K562 (cell line): ENCODE measurements around the gene TOMT. TPM values are rescaled to one million over a fixed set of nuclear protein-coding genes. Genes with fewer than 3 reads are reported as not detected.
A peak's percentile ranks its signal among the peaks of the same experiment; 100 is the strongest.

ENCODE experiments used
- BRF2 ChIP-seq: IDR thresholded peaks from 3 replicates; pipeline ENCODE4 v1.6.1; 2011; ENCODE audit warnings: borderline replicate concordance, mild to moderate bottlenecking; ENCODE audit not compliant: insufficient read length, insufficient read depth
- E2F3 ChIP-seq: fragments of 250-450 bp; sonication (Bioruptor Pico); IDR thresholded peaks from 2 replicates; pipeline ENCODE4 v1.4.0; 2020; ENCODE audit warnings: mild to moderate bottlenecking
- ELF2 ChIP-seq: fragments of 250-450 bp; sonication (Bioruptor Pico); IDR thresholded peaks from 2 replicates; pipeline ENCODE4 v1.5.0; 2021; ENCODE audit warnings: mild to moderate bottlenecking
- HNRNPH1 ChIP-seq: fragments of 200-400 bp; formaldehyde crosslinking; optimal IDR thresholded peaks from 2 replicates; pipeline ENCODE3; 2017; ENCODE audit warnings: low read depth, mild to moderate bottlenecking, low read length, moderate library complexity
- IFI16 ChIP-seq: fragments of 250-450 bp; sonication (Bioruptor Pico); IDR thresholded peaks from 2 replicates; pipeline ENCODE4 v2.1.2; 2022; ENCODE audit warnings: mild to moderate bottlenecking, inconsistent platforms
- MTA1 ChIP-seq: fragments of 450-650 bp; IDR thresholded peaks from 2 replicates; pipeline ENCODE4 v1.6.1; 2017; ENCODE audit warnings: borderline replicate concordance
- NCOA4 ChIP-seq: fragments of 450-650 bp; IDR thresholded peaks from 2 replicates; pipeline ENCODE4 v1.6.1; 2018; ENCODE audit warnings: mild to moderate bottlenecking; ENCODE audit not compliant: partially characterized antibody
- NR2C2 ChIP-seq, 2 experiments: fragments of 200-800 bp in 1 of 2; sonication (Bioruptor generic) in 1 of 2; sonication (generic) in 1 of 2; formaldehyde crosslinking in 1 of 2; IDR thresholded peaks; 2 replicates each; pipeline versions ENCODE4 v1.6.1 to v1.8.0; 2016 to 2022; ENCODE audit warnings: mild to moderate bottlenecking in 1 of 2, missing compliant biosample characterization in 1 of 2, missing genetic modification characterization in 1 of 2, missing genetic modification reagents in 1 of 2
- POLR2A ChIP-seq: fragments of 450-650 bp; conservative IDR thresholded peaks from 2 replicates; pipeline ENCODE4 v1.6.1; 2016
- RAD21 ChIP-seq, 2 experiments: fragments of 250-450 bp in 1 of 2; fragments of 450-650 bp in 1 of 2; sonication (Bioruptor Pico) in 1 of 2; formaldehyde crosslinking in 1 of 2; IDR thresholded peaks in 1 of 2; conservative IDR thresholded peaks in 1 of 2; 2 replicates each; pipeline versions ENCODE4 v1.4.0 to v1.8.0; 2020 to 2022; ENCODE audit warnings: mild to moderate bottlenecking in 2 of 2, moderate library complexity in 1 of 2
- SNIP1 ChIP-seq: fragments of 450-650 bp; IDR thresholded peaks from 2 replicates; pipeline ENCODE4 v1.7.1; 2017; ENCODE audit warnings: low read depth, mild to moderate bottlenecking
- TAF15 ChIP-seq: fragments of 200-400 bp; formaldehyde crosslinking; IDR thresholded peaks from 2 replicates; pipeline ENCODE4 v1.6.1; 2017; ENCODE audit warnings: mild to moderate bottlenecking, low read depth, low read length, moderate library complexity
- ZBTB9 ChIP-seq: fragments of 450-650 bp; formaldehyde crosslinking; IDR thresholded peaks from 2 replicates; pipeline ENCODE4 v1.4.0; 2020; ENCODE audit warnings: mild to moderate bottlenecking, moderate library complexity
- ZNF140 ChIP-seq: fragments of 250-450 bp; sonication (Bioruptor Pico); IDR thresholded peaks from 2 replicates; pipeline ENCODE4 v1.8.0; 2021; ENCODE audit warnings: moderate library complexity, mild to moderate bottlenecking, inconsistent platforms
- ZNF311 ChIP-seq: fragments of 250-450 bp; sonication (Bioruptor Pico); IDR thresholded peaks from 2 replicates; pipeline ENCODE4 v1.4.0; 2020; ENCODE audit warnings: mild to moderate bottlenecking, moderate library complexity
- ZNF551 ChIP-seq: fragments of 250-450 bp; sonication (Bioruptor Pico); IDR thresholded peaks from 2 replicates; pipeline ENCODE4 v1.5.0; 2021; ENCODE audit warnings: mild to moderate bottlenecking, moderate library complexity
- polyA plus RNA-seq, 8 experiments: library from polyadenylated mRNA; depleted of rRNA in 4 of 8; stranded (reverse) in 5 of 8; unstranded in 3 of 8; fragments of >200 nt; fragmentation: Nextera tagmentation in 2 of 8; fragmentation: Illumina TruSeq in 1 of 8; extraction: Ambion mirVana in 2 of 8; extraction: Trizol in 1 of 8; gene quantifications; 2 replicates each; pipeline versions ENCODE4 v1.2.1 to v1.2.3, GENCODE V29; 2011 to 2014; ENCODE audit warnings: inconsistent platforms in 1 of 8, missing spikeins in 1 of 8
- total RNA-seq, 7 experiments: library from RNA; depleted of rRNA in 6 of 7; stranded (reverse); fragments of >200 nt in 6 of 7; fragmentation: Illumina TruSeq in 2 of 7; extraction: Trizol in 2 of 7; gene quantifications; 2 replicates each; pipeline versions ENCODE4 v1.2.1 to v1.2.3, GENCODE V29; 2011 to 2021; ENCODE audit warnings: low replicate concordance in 1 of 7
- TF ChIP-seq, protein P1 (sequence below), 2 experiments: fragments of 450-650 bp in 1 of 2; sonication (generic) in 1 of 2; formaldehyde crosslinking in 1 of 2; IDR thresholded peaks in 1 of 2; conservative IDR thresholded peaks in 1 of 2; 2 replicates each; pipeline versions ENCODE4 v1.6.1 to v1.8.1; 2016 to 2023; ENCODE audit warnings: mild to moderate bottlenecking in 2 of 2, moderate library complexity in 2 of 2, inconsistent platforms in 1 of 2, missing genetic modification reagents in 1 of 2
- TF ChIP-seq, protein P2 (sequence below), 2 experiments: fragments of 450-650 bp; IDR thresholded peaks; 2 replicates each; pipeline ENCODE4 v1.6.1; 2016
- TF ChIP-seq, protein P3 (sequence below): sonication (generic); formaldehyde crosslinking; IDR thresholded peaks from 2 replicates; pipeline ENCODE4 v1.8.0; 2022; ENCODE audit warnings: missing genetic modification reagents, mild to moderate bottlenecking, borderline replicate concordance

TOMT gene
- total and polyA plus RNA-seq, 9 of the 15 experiments (the other 6 are each of a cell fraction or from before 2014, with no cell fraction given) = not detected

- TF ChIP-seq BRF2 (no peak), ELF2 (CRISPR knock-in tag) (0 out of 2 replicates have a peak, but pooled peaks have one; percentile 16), IFI16 (no peak), SNIP1 (no peak), RAD21 (CRISPR knock-in tag; conservative IDR thresholded peaks at IDR 0.05 in 1 of 2, IDR thresholded peaks at IDR 0.05 in 1 of 2) (peak in 1 of 2 experiments; percentile 32; a peak in 3 of 4 replicates), E2F3 (CRISPR knock-in tag) (0 out of 2 replicates have a peak, but pooled peaks have one; percentile 26), HNRNPH1 (no peak), ZNF140 (CRISPR knock-in tag) (no peak), NCOA4 (no peak), ZBTB9 (peak; percentile 93), ZNF551 (CRISPR knock-in tag) (no peak), MTA1 (peak; percentile 49; the same call in 1 of the 2 replicates), NR2C2 (CRISPR knock-in tag; IDR thresholded peaks at IDR 0.05) (no peak), NR2C2 (tag; IDR thresholded peaks at IDR 0.05) (peak; percentile 94), ZNF311 (CRISPR knock-in tag) (no peak), TAF15 (no peak), POLR2A (peak; percentile 91)
- TF ChIP-seq, protein P1, sequence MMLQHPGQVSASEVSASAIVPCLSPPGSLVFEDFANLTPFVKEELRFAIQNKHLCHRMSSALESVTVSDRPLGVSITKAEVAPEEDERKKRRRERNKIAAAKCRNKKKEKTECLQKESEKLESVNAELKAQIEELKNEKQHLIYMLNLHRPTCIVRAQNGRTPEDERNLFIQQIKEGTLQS (IDR thresholded peaks at IDR 0.05) = peak; percentile 57
- TF ChIP-seq, protein P1 (CRISPR knock-in tag; conservative IDR thresholded peaks at IDR 0.05) = no peak
- TF ChIP-seq, protein P2, sequence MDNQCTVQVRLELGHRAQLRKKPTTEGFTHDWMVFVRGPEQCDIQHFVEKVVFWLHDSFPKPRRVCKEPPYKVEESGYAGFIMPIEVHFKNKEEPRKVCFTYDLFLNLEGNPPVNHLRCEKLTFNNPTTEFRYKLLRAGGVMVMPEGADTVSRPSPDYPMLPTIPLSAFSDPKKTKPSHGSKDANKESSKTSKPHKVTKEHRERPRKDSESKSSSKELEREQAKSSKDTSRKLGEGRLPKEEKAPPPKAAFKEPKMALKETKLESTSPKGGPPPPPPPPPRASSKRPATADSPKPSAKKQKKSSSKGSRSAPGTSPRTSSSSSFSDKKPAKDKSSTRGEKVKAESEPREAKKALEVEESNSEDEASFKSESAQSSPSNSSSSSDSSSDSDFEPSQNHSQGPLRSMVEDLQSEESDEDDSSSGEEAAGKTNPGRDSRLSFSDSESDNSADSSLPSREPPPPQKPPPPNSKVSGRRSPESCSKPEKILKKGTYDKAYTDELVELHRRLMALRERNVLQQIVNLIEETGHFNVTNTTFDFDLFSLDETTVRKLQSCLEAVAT (IDR thresholded peaks at IDR 0.05) = peak in 1 of 2 experiments; percentile 42; a peak in 1 of 4 replicates
- TF ChIP-seq, protein P3, sequence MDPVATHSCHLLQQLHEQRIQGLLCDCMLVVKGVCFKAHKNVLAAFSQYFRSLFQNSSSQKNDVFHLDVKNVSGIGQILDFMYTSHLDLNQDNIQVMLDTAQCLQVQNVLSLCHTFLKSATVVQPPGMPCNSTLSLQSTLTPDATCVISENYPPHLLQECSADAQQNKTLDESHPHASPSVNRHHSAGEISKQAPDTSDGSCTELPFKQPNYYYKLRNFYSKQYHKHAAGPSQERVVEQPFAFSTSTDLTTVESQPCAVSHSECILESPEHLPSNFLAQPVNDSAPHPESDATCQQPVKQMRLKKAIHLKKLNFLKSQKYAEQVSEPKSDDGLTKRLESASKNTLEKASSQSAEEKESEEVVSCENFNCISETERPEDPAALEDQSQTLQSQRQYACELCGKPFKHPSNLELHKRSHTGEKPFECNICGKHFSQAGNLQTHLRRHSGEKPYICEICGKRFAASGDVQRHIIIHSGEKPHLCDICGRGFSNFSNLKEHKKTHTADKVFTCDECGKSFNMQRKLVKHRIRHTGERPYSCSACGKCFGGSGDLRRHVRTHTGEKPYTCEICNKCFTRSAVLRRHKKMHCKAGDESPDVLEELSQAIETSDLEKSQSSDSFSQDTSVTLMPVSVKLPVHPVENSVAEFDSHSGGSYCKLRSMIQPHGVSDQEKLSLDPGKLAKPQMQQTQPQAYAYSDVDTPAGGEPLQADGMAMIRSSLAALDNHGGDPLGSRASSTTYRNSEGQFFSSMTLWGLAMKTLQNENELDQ (CRISPR knock-in tag) = no peak; the same call in 1 of the 2 replicates
Measured at GRCh38 chr11:72102946-72103753, 2.6 kb upstream of the TOMT start, which contains the start of gene LAMTOR1 (continued).
